Stimulated activated CD4-positive, alpha-beta T cell treated with anti-CD3 and anti-CD28 coated beads, Interleukin-1b, Interleukin-23, amount 100 ng/mL, for 24 hours (primary cell): ENCODE measurements around the gene DYNLT2B.
"Not testable (repeated sequence)": the region's sequence is repeated elsewhere in the genome, so short reads cannot be mapped to it uniquely, and the experiment has no call there.

Experiments
- DNase-seq, 4 experiments: peaks; one replicate each; pipeline ENCODE4 v3.0.0-alpha.2; 2020; ENCODE audit warnings: low read depth in 4 of 4, low spot score in 1 of 4

The DYNLT2B gene

DNA sequence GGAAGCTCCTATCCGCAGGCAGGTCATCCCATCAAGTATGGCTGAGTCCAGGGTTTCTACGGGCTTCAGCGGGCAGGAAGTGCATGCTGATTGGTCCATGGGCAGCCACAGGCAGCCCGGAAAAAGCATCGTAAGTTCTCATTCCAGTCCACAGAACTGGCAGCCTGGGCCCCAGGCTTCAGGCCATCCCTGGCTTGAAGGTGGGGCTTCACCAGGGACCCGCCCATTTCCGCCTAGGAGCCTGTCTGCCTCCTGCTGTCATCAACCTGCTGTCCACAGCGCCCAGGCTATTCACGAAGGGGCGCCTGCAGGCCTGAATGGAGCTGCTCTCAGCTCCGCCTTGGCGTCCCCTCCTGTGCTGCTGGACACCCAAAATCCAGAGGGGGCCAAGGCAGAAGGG lies 44.4 kb downstream of the DYNLT2B start:
- no peak for DNase-seq

DNA sequence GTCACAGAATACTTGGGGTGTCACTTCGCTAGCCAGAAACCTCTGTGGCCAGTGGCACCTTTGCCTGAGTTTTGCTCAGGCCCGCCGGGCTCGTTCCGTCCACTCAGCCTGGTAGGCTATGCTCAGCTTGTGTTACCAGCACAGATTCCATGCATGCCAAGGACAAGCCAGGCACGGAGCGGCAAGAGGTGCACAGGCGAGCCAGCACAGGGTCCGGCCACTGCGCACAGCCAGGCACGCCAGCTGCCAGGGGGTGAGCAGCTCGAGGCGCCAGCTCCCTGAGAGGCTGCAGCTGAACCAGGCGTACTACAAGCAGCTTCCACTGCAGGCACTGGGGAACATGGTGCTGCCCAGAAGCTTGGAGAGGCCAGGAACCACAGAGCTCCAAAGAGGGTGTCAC lies 45.2 kb downstream of the DYNLT2B start:
- DNase-seq: no peak

DNA sequence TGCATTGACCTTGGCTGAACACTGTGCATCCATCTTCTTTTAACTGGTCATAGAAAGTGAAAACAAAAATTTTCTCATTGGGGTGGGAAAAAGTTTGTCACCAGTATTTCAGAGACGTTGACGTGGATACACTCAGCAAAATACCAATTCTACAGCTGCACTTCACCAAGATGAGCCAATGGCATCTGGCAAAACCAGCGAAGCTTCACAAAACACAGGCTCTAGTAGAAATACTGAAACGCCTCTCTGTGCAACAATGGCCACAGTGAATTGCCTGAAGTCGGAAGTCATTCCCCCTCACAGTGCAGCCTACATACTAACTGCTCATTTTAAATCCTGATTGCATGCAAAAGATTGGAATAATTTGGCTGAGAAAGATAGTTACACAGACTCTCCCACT lies 47.5 kb downstream of the DYNLT2B start:
- no peak for DNase-seq

DNA sequence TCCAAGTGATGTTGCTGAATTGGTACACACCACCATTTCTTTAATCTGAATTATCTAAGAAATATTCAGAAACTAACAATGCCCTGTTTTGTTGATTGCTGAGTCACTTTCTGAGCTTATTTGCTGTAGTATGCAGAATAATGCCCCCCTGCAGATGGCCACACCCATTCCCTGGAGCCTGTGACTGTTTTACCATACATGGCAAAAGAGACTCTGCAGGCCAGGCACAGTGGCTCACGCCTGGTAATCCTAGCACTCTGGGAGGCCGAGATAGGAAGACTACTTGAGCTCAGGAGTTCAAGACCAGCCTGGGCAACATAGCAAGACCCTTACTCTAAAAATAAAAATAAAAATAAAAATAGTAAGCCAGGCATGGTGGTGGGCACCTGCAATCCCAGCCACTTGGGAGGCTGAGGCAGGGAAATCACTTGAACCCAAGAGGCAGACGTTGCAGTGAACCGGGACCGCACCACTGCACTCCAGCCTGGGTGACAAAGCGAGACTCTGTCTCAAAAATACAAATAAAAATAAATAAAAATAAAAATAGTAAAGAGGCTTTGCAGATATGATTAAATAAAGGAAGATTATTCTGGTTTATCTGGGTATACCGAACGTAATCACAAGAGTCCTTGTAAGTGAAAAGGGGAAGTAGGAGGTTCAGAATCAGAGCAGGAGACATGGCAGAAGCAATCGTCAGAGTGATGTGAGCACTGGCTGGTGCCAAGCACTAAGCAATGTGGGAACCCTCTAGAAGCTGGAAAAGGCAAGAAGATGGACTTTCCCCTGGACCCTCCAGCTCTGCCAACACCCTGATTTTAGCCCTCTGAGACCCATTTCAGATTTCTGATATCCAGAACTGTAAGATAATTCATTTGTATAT lies 49.5 kb downstream of the DYNLT2B start:
- DNase-seq: no peak

DNA sequence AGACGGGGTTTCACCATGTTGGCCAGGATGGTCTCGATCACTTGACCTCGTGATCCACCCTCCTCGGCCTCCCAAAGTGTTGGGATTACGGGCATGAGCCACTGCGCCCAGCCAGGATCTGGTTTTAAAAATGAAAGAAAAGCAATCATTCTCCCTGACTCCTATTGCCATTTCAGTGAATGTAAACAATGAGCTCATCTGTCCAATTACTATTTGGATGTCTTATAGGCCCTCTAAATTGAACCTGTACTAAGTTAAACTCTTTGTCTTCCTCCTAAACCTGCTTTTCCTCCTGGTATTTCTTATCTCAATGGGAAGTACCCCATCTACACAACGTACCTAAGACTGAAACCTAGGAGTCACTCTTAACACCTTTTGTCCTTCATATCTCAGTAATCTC lies 54.2 kb downstream of the DYNLT2B start:
- no peak for DNase-seq

DNA sequence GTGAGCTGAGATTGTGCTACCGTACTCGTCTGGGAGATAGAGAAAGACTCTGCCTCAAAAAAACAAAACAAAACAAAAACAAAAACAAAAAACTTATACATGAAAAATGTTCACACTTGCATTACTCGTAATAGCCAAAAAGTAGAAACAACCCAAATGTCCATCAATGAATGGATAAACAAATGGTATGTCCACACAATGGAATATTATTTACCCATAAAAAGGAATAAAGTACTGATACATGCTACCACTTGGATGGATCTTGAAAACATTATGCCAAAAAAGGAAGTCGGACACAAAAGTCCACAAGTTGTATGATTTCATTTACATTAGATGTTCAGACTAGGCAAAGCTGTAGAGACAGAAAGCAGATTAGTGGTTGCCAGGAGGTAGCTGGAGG lies 57.3 kb downstream of the DYNLT2B start:
- DNase-seq: no peak

DNA sequence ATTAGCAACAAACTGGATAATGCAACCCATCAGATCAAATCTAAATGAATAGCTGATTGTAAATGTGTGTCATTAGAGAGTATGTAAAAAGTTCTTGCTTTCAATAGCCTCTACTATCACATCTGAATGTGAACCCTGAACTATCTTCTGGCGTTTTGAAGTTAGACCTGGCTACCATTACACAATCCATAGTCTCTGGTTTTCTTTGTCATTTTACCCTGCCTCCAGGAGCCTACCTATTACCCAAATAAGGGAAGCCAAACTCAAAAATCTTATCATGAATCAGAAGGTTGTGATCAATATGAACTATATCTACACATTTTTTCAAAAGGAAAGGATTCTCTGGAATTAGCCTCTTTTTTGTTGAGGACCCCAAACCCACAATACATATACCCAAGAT lies 62.3 kb downstream of the DYNLT2B start:
- DNase-seq: no peak

DNA sequence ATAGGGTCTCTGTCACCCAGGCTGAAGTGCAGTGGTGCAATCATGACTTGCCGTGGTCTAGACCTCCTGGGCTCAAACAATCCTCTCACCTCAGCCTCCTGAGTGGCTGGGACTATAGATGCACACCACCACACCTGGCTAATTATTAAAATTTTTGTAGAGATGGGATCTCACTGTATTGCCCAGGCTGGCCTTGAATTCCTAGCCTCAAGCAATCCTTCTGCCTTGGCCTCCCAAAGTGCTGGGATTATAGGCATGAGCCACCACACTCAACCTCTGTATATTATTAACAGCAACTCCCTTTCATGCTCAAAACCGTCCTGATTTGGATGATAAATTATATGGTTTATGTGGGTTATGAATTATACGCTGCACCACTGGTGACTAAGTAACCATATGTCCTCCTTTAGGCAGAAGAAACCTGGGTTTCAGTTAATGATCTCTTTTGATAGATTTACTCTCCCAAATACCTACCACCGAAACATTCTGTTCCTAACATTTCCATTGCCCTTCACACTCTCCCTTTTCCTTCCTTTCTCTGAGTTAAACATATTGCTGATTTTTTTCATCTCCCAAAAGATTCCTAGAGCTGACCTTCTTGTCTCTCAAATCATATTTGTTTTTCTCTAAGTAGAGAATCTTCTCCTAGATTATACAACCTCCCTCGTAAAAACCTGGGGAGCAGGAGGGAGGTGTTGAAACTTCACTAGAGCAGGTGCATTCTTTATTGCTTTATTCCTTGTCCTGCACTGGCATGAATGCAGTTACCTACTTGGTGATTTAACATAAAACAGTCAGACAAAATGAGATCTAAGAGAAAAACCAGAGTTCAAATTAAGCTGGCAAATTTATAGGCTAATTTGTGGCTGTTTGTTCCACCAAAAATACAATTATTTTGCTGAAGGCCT lies 63.4 kb downstream of the DYNLT2B start:
- DNase-seq: no peak

DNA sequence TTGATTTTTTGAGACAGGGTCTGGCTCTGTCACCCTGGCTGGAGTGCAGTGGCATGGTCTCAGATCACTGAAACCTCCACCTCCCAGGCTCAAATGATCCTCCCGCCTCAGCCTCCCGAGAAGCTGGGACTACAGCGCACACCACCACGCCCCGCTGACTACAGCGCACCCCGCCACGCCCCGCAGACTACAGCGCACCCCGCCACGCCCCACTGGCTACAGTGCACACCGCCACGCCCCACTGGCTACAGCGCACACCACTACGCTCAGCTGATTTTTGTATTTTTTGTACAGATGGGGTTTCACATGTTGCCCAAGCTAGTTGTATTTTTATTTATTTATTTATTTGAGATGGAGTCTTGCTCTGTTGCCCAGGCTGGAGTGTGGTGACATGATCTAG lies 66.1 kb downstream of the DYNLT2B start:
- DNase-seq: no peak

DNA sequence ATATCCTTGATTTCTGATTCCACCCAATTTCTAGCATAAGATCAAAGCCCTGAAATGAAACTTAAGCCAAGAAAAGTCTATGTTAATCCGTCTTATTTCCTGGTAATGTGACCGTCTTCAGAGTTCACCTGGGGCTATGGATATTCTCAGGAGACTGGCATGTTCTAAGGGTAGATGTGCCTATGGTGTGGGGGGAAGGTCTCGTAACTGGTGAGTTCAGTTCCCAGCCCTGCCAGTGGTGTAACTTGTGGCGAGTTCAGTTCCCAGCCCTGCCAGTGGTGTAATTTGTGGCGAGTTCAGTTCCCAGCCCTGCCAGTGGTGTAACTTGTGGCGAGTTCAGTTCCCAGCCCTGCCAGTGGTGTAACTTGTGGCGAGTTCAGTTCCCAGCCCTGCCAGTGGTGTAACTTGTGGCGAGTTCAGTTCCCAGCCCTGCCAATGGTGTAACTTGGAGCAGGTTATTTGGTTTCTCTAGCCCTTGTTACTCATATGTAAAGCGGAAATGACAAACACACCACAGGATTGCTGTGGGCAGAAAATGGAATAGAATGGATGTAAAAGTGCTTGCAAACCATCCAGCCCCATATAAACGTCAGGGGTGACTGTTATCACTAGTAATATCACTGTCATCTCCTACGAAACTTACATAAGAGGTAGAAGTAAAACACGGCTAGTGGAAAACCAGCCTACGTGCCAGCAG lies 71.3 kb downstream of the DYNLT2B start:
- no peak for DNase-seq

DNA sequence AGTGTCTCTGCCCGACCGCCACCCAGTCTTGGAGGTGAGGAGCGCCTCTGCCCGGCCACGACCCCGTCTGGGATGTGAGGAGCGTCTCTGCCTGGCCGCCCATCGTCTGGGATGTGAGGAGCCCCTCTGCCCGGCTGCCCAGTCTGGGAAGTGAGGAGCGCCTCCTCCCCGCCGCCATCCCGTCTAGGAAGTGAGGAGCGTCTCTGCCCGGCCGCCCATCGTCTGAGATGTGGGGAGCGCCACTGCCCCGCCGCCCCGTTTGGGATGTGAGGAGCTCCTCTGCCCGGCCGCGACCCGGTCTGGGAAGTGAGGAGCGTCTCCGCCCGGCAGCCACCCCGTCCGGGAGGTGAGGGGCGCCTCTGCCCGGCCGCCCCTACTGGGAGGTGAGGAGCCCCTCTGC lies 73.9 kb downstream of the DYNLT2B start:
- not testable (repeated sequence) for DNase-seq

DNA sequence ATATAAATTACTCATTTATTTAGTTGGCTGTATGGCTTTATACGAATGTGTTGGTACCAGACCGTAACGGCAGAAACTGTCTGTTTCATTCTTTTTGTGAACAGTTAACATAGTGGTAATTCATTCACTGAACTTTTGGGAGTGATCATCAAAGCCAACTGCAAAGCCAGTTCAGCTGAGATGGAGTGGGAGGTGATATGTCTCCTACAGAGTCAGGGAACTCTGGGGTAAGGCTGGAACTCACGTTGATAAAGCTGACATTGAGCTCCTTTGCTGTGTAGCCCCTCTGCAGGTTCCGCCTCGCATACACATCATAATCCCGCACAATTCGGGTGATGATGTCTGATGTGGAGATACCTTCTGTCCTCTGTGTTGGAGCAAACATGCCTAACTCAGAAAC lies 76.3 kb downstream of the DYNLT2B start:
- no peak for DNase-seq
